GM19099 (cell line): ENCODE data around the gene BCL2.

ENCODE experiments used
- POLR2A ChIP-seq: IDR thresholded peaks from 3 replicates; pipeline ENCODE4 v1.6.1; 2011; ENCODE audit warnings: low read depth; ENCODE audit not compliant: insufficient read length; ENCODE audit errors: extremely low read depth

The BCL2 gene

DNA sequence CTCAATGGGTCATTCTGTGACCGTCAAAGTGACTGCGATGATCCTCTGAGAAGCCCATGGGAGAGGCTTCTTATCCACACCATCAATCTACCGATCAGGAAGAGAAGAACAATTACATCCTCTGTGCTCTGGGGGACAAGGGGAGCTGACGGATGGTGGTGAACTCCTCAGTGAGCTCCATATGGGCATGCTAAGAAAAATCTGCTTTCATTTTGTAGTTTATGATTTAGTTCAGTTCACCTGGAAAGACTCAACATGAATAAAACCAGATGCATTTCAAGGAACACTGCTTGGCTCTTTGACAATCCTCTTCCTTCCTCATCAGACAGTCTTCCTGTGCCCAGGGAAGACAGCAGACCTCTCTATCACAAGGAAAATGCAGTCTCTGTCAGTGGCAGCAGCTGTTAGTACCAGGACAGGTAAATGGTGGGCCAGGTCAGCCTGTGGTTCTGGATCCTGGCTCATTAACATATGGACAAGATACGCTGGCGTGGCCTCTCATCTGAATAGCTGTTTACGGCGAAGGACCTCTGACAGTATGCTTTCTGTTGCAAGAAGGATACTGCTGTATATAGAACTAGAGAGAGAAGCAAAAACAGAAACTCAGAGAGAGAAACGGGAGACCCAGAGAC, 176.9 kb downstream of the BCL2 start:
- no peak for TF ChIP-seq POLR2A

DNA sequence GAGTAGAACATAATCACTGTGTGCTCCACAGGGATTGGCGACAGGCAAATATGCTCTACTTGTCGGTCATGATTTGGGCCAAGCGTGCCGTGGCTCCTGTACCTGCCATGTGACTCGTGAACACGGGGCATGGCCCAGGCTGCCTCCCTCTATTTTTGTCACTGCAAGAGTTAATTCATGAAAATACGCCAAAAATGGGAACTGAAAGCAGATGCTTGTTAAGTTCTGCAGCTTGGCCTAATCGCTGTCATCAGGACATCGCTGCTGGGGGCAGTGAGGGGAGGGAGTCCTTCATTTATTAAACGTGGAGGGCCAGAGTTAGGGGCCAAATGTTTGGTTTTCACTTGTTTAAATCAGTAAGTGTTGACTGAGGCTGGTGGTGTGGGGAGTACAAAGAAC, 177.8 kb downstream of the BCL2 start:
- TF ChIP-seq POLR2A: no peak

DNA sequence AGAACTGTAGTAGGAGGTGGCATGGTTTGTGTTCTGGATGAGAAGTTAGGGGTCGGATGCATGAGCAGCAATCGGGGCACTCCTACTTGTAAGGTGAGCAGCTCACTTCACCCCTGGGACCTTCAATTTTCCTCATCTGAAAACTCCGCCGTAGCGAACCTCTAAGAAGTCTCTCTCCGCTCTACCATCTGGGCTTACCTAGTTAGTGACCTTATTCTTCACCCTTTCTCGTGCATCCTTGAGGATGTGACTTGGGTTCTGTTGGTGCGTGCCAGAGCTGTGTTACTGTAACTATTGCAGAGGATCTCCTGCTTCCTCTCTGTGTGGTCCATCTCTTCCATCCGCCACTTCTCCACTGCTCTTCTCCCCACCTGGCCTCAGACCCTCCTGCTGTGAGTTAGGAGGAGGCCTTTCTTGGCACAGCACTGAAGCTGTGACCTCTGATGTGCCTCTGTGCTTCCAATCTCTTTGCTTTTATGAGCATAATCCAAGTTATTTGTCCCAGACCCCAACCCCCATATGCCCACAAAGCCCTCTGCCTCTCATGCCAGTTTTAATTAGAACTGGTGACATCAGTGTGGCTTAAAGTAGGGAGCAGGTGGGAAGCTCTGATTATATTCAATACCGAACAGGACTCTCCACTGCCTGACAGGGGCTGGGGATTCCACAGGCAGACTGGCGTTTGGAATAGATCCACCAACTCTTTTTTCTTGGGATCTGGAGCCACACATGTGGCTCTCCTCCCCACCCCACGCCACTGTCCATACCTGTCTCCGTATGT, 178.4 kb downstream of the BCL2 start:
- TF ChIP-seq POLR2A: peak; percentile 18

DNA sequence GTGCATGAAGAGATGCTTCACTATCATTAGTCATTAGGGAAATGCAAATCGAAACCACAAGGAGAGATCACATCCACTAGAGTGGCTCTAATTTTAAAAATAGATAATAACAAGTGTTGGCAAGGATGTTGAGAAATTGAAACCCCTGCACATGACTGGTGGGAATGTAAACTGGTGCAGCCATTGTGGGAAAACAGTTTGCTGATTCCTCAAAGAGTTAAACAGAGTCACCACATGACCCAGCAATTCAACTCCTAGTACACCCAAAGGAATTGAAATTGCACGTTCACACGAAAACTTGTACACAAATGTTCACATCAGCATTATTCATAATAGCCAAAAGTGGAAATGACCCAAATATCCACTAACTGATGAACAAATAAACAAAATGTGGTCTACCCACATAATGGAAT, 179.5 kb downstream of the BCL2 start:
- no peak for TF ChIP-seq POLR2A

DNA sequence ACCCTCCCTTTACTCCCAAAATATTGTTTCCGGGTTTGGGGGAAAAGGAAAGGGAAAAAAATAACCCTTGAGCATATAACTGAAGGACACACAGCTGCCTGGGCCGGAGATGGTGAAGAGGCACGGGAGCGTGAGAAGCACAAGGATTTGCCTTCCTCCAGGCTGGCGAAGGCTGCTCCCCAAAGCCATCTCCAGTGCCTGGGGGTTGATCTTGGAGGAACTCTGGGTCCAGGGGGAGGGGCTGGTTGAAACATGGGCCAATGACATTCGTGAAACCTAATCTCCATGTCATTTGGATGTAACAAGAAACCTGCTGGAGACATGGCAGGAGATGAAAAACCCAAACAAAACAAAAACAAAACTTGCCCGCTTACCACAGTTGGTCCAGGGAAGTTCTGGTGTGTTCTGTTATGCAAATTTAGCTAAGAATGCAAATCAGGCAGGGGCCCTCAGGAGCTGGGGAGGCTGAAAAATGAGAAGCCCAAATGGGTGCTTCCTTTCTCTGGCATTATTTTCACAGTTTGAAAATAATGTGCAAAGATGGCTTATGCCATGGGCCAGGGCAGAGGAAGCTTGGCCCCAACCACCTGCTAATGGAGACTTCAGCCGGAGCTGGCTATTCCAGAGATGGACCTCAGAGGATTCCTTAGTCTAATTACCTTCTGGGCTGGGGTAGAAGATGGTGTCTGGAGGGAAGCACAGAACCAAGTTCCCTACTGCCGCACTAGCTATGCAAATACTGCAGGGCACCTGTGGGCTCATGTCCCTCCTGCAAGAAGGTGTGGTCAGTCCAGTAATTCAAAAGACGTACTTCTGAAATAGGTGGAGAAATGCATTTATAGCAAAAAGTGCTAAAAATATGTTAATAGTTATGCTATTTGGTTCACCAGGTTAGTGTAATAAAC, 180.9 kb downstream of the BCL2 start:
- TF ChIP-seq POLR2A: peak; percentile 35

DNA sequence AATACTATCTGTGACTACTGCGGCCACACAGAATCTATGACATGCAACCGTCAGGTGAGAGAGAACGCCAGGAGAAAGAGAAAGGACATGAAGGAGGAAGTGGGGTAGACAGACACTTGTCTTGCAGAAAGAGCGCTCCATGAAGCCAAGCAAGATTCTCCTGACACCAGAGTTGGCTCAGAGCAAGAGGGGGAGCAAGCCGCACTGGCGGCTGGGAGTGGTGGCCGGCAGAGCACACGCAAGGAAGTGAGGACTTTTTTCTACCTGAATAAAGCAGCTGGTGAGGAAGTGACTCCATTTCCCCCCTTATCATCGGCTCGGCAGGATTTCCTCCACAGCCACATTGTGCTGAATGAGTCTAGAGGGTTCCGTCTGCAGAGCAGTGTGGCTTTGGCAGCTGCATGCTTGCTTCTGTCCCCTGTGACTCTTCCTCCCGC, 181.6 kb downstream of the BCL2 start:
- peak; percentile 9 for TF ChIP-seq POLR2A

DNA sequence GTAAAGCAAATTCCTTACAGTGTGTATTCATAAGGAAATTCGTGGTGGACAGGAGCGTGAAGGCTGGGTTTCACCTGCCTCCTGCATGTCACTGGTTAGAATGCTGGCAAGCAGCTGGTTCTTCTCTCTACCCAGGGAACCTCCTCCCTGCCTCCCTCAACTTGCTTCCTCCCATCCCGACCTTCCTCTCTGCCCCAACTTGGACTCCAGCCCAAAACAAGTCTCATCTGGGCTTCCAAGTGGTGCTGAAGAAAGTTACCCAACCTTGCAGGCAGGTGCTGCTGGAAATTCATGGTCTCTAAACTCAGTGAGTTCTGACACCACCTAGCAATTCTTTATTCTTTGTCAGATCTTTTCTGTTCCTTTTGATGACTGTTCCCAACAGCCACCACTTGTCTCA, 184.5 kb downstream of the BCL2 start:
- TF ChIP-seq POLR2A: no peak

DNA sequence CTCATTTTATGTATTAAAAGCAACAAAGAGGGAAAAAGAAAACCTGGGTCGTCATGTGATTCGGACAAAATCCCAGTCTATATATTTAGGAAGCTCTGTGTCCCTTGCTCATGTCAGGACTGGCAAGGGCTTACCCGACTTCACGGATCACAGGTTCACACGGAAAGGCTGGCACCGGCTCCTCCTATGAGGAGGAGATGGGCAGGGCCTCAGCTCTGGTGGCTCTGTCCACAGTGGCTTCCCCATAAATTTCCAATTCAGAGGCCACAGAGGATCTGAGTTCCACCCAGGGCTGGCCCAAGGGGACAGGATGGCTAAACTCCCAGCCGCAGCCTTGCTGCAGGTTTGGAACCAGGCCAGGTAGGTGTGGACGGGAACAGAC, 186.8 kb downstream of the BCL2 start:
- no peak for TF ChIP-seq POLR2A

DNA sequence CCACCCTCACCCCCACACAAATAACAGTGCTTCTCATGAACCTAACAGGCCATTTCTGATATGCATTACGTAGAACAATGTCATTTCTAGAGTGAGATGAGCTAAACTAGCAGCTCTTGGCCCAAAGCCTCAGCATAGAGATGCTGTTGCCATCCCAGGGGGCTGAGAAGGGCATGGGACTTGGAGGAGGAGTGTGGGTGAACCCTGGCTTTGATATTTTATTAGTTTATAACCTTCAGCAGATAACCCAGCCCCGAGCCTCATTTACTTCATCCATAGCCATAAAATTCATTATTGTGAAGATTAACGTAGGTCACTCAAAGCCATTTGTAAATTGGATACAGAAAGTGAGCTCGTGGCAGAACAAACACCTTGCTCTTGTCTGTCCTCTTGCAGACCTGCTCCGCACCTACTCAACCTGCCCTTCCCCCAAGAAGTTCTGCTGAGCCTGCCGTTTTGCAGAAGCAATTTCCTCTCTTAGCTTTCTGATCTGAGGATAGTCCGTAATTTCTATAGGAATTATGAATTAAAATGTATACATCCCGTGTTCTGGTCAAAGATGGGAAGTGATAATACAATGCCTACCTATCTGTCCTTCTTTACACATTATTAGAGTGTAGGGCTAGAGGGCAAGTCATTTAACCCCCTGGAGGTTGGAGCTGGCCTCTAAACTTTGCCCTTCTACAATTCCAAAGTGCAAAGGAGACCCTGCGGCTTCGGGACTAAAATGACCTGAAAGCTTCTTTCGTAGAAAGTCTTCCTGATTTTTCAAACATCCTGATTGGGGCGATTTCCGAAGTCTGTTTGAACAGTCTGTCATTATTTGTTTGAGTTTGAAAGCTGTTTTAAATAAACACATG, 187.4 kb downstream of the BCL2 start:
- TF ChIP-seq POLR2A: no peak

DNA sequence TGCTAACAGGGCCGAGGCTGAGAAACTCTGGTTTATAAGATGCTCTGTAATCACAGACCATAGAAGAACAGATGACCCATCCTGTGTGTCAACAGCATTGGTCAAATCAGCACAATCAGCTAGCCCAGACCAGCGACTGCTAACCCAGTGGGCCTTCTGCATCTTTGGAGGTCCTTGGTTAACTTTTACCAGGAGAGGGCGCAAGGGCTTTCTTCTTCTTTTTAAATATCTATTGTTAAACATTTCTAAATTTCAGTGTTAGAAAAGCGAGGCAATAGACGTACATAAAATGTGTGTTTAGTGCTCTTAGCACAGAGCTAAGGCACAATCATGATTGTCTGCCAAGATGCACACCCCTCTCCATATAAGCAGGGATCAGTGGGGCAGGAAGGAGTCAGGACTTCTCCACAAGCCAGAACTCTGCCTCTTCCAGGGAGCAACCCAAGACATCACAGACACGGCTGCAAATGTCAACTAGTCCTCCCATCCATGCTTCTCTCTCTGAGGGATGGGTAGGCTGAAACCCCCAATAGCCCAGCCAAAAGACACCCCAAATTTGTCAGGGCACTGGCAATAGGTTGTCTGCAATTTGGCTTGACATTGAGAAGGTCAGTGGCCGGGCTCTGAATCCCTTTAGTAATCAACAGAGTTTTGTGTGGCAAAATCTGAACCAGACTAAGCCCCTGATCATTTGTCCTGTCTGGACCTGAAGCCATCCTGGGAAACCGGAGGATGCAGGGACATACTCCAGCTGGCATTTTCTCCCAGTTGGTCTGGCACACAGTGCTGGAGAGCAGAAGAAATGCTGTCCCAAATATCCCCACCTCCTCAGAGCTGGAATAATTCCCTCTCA, 188.2 kb downstream of the BCL2 start:
- no peak for TF ChIP-seq POLR2A

DNA sequence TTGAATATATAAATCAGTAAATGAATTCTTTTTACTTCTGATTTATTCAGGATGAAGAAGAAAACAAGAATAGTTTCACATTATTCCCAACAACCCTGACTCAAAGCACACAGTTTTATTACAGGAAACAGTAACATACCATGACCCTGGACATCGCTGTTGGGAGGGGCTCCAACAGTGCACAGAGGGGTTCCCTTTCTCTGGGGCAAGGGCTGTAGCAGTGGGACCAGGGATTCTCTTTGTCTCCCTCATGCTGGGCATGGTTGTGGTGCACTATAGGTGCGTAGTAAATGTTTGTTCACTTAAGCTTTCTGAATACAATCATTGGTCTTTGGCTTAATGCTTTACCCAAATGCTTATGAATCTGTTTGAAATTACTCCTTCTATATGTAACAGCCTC, 189.4 kb downstream of the BCL2 start:
- no peak for TF ChIP-seq POLR2A

DNA sequence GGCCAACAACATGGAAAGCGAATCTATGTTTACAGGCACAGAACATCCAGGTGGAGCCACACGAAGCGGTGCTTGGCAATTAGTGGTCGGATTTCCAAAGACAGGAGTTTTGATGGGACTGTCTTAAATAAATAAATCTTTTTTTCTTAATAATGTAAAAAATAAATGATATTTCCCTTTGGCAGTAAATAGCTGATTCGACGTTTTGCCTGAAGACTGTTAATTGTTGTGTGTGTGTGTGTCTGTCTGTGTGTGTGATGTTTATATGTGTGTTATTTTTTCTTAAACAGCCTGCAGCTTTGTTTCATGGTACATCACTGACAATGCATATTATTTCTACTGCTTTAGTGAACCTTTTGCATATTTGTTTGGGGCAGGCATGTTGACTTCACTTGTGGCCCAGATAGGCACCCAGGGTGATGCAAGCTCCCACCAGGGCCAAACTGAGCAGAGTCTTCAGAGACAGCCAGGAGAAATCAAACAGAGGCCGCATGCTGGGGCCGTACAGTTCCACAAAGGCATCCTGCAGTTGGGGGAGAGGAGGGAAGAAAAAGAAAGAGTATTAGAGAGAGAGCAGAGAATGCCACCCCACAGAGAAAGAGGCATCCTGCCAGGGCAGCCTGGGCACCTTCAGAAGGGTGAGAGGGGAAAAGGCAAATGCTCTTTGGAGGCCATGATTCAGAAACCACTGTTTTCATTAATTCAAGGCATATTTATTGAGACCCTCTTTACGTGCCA, 191.2 kb downstream of the BCL2 start:
- no peak for TF ChIP-seq POLR2A
